ENCODE data around the gene ABAT.
"Not testable (repeated sequence)": the region's sequence is repeated elsewhere in the genome, so short reads cannot be mapped to it uniquely, and the experiment has no call there.

The ABAT gene

GRCh38 chr16:8796469-8797363 lies 122.3 kb downstream of the ABAT start:
- DNase-seq (ENCODE audit: low spot score) = no peak
- in situ Hi-C loops (cut with MboI; ENCODE audit: low pct_unique_long_range_greater_than_20kb, low sequenced_read_pairs, unreplicated experiment) = loop anchor here (10.0 to 25.0 kb wide), 2 partner anchors 122 to 234 kb away; partner anchors contain the start of gene ABAT
- TF ChIP-seq, protein P1, sequence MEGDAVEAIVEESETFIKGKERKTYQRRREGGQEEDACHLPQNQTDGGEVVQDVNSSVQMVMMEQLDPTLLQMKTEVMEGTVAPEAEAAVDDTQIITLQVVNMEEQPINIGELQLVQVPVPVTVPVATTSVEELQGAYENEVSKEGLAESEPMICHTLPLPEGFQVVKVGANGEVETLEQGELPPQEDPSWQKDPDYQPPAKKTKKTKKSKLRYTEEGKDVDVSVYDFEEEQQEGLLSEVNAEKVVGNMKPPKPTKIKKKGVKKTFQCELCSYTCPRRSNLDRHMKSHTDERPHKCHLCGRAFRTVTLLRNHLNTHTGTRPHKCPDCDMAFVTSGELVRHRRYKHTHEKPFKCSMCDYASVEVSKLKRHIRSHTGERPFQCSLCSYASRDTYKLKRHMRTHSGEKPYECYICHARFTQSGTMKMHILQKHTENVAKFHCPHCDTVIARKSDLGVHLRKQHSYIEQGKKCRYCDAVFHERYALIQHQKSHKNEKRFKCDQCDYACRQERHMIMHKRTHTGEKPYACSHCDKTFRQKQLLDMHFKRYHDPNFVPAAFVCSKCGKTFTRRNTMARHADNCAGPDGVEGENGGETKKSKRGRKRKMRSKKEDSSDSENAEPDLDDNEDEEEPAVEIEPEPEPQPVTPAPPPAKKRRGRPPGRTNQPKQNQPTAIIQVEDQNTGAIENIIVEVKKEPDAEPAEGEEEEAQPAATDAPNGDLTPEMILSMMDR (IDR thresholded peaks at IDR 0.05; ENCODE audit: extremely low read depth, insufficient read depth, missing control alignments) = no peak

DNA sequence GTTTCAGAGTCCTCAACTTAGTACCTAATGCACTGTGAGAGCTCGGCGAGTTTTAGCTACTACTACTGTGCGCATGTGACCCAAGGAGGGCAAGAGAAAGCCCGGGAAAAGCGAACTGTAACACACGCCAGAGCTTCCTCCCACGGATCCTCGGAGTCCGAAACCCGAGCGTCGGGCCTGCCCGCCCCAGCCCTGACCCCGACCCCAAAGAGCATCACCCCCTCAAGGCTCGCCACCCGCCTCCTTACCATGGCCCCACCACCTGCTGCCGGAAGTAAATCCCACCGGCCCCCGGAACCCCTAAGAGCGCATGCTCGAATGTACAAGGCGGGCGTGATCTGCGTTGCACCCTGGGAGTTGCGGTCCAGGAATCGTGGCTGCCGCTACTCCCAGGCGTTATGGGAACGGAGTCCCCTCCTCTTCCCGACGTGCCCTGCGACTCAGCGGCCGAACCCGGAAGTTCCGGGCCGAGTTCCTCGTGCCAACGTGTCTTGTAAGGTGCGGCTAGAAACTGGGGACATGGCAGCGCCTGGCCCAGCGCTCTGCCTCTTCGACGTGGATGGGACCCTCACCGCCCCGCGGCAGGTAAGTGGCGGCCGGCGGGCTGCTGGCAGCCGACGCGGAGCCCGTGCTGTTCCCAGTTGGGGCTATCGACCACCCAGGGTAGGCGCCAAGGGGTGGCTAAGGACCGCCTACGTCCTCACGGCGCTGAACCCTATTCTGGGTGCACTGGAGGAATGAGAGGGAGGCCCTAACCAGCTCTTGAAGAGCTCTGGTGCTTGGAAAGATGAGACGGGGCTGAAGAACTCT lies 123.2 kb downstream of the ABAT start, which contains the start of the genes PMM2 and TMEM186:
Gene PMM2 (plus strand): TSS at position 476 of the 810 bp plus-strand sequence. CDS start 44 bp downstream, at position 520.
Gene TMEM186 (minus strand): TSS at position 276 of the 810 bp plus-strand sequence. CDS start 25 bp downstream, at position 251.
- in situ Hi-C loops (cut with MboI; ENCODE audit: low pct_unique_long_range_greater_than_20kb, low sequenced_read_pairs, unreplicated experiment) = loop anchor here (10.0 to 25.0 kb wide), 2 partner anchors 123 to 235 kb away; partner anchors contain the start of gene ABAT
- TF ChIP-seq, protein P1 (IDR thresholded peaks at IDR 0.05; ENCODE audit: extremely low read depth, insufficient read depth, missing control alignments) = no peak
- DNase-seq (ENCODE audit: low spot score) = peak; percentile 97

- in situ Hi-C loops (cut with MboI; ENCODE audit: low pct_unique_long_range_greater_than_20kb, low sequenced_read_pairs, unreplicated experiment) = loop anchor here (10.0 to 25.0 kb wide), 2 partner anchors 123 to 236 kb away; partner anchors contain the start of gene ABAT
- TF ChIP-seq, protein P1 (IDR thresholded peaks at IDR 0.05; ENCODE audit: extremely low read depth, insufficient read depth, missing control alignments) = no peak
- no peak for DNase-seq (ENCODE audit: low spot score)
Observed at GRCh38 chr16:8798174-8798527, 123.7 kb downstream of the ABAT start.

GRCh38 chr16:8798535-8799157 lies 124.2 kb downstream of the ABAT start:
- TF ChIP-seq, protein P1 (IDR thresholded peaks at IDR 0.05; ENCODE audit: extremely low read depth, insufficient read depth, missing control alignments) = no peak
- in situ Hi-C loops (cut with MboI; ENCODE audit: low pct_unique_long_range_greater_than_20kb, low sequenced_read_pairs, unreplicated experiment) = loop anchor here (10.0 to 25.0 kb wide), 2 partner anchors 124 to 236 kb away; partner anchors contain the start of gene ABAT
- no peak for DNase-seq (ENCODE audit: low spot score)

GRCh38 chr16:8801701-8802100 lies 127.3 kb downstream of the ABAT start:
- in situ Hi-C loops (cut with MboI; ENCODE audit: low pct_unique_long_range_greater_than_20kb, low sequenced_read_pairs, unreplicated experiment) = no loop called here
- no peak for DNase-seq (ENCODE audit: low spot score)
- TF ChIP-seq, protein P1 (IDR thresholded peaks at IDR 0.05; ENCODE audit: extremely low read depth, insufficient read depth, missing control alignments) = no peak

DNA sequence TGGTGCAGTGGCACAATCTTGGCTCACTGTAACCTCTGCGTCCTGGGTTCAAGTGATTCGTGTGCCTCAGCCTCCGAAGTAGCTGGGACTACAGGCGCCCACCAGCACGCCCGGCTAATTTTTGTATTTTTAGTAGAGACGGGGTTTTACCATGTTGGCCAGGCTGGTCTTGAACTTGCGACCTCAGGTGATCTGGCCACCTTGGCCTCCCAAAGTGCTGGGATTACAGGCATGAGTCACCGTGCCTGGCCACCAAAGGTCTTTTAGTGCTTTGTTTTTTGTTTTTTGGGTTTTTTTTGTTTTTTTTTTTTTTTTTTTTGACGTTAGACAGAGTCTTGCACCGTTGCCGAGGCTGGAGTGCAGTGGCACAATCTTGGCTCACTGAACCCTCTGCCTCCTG lies 129.3 kb downstream of the ABAT start:
- in situ Hi-C loops (cut with MboI; ENCODE audit: low pct_unique_long_range_greater_than_20kb, low sequenced_read_pairs, unreplicated experiment); DNase-seq (ENCODE audit: low spot score): not testable (repeated sequence)
